PC-3 (cell line): Measurements from ENCODE around the gene PLXNA4.

Experiments used
- EZH2phosphoT487 ChIP-seq: fragments of 300-600 bp; sonication (generic); IDR thresholded peaks from 2 replicates; pipeline ENCODE4 v1.6.1; 2018; ENCODE audit warnings: mild to moderate bottlenecking, antibody characterized with exemption, low read length, borderline replicate concordance
- TF ChIP-seq, protein P1 (sequence below): fragments of 300-600 bp; sonication (generic); conservative IDR thresholded peaks from 2 replicates; pipeline ENCODE4 v1.5.1; 2017; ENCODE audit warnings: antibody characterized with exemption, low read depth, mild to moderate bottlenecking, low read length

DNA sequence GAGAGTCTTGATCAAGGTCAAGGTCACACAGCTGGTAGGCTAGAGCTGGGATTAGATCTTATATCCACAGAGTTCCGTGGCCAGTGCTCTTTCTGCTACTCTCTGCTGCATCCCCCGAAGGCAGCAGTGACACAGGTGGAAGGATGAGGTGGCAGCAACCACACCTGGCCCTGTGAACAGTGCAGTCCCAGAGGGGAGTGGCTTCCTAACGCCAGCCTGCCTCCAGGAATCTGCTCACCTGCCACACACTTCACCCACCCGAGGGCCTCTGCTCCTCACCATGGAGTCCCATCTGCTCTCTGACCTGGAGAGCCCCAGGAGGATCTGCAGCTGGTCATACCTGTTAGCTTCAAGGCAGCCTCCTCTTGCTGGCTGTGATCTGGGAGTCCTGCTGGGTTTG lies 484.2 kb downstream of the PLXNA4 start:
- TF ChIP-seq, protein P1, sequence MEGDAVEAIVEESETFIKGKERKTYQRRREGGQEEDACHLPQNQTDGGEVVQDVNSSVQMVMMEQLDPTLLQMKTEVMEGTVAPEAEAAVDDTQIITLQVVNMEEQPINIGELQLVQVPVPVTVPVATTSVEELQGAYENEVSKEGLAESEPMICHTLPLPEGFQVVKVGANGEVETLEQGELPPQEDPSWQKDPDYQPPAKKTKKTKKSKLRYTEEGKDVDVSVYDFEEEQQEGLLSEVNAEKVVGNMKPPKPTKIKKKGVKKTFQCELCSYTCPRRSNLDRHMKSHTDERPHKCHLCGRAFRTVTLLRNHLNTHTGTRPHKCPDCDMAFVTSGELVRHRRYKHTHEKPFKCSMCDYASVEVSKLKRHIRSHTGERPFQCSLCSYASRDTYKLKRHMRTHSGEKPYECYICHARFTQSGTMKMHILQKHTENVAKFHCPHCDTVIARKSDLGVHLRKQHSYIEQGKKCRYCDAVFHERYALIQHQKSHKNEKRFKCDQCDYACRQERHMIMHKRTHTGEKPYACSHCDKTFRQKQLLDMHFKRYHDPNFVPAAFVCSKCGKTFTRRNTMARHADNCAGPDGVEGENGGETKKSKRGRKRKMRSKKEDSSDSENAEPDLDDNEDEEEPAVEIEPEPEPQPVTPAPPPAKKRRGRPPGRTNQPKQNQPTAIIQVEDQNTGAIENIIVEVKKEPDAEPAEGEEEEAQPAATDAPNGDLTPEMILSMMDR = no peak
- no peak for TF ChIP-seq EZH2phosphoT487
